Mucosa of descending colon (tissue), 3 donors: ENCODE data around the gene RPL27A. TPM values are rescaled to one million over a fixed set of nuclear protein-coding genes. Genes with fewer than 3 reads are reported as not detected.
A peak's percentile ranks its signal among the peaks of the same experiment; 100 is the strongest.

Experiments used
- ATAC-seq: fragments of 200-7000 bp; cut with Tn5 transposase; one replicate; pipeline ENCODE4 v1.9.1; 2020; ENCODE audit warnings: mild to moderate bottlenecking, moderate library complexity
- DNase-seq, 3 donors: peaks; one replicate each; pipeline ENCODE4 v3.0.0-alpha.2; 2020
- H3K36me3 ChIP-seq: fragments of 200-600 bp; one replicate; pipeline ENCODE4 v1.8.0; 2021; ENCODE audit warnings: low read depth, mild to moderate bottlenecking
- H3K4me1 ChIP-seq: fragments of 200-600 bp; one replicate; pipeline ENCODE4 v1.8.0; 2021; ENCODE audit warnings: low read depth, mild to moderate bottlenecking
- H3K4me3 ChIP-seq: fragments of 200-600 bp; one replicate; pipeline ENCODE4 v1.8.0; 2021; ENCODE audit warnings: mild to moderate bottlenecking
- H3K9me3 ChIP-seq: fragments of 200-600 bp; one replicate; pipeline ENCODE4 v1.8.0; 2021; ENCODE audit warnings: mild to moderate bottlenecking
- intact Hi-C, 2 donors: fragments of 100-400 bp; cut with DNase I in 1 of 2; cut with micrococcal nuclease in 1 of 2; formaldehyde crosslinking; loops; one replicate each; pipeline versions ENCODE4 v1.11.0 to v1.11.1; 2022; cut with DNase I, micrococcal nuclease
- total RNA-seq, 3 donors: library from RNA; stranded (reverse); fragmentation: NEBNext Ultra II Directional in 2 of 3; extraction: Animal tissue kit (Norgen Biotek cat#: 25700) in 2 of 3; gene quantifications; one replicate each; pipeline versions ENCODE4 v1.2.1 to v1.2.4, GENCODE V29; 2021 to 2023
- TF ChIP-seq, protein P1 (sequence below): fragments of 200-600 bp; IDR thresholded peaks from one replicate; pipeline ENCODE4 v1.8.0; 2022; ENCODE audit warnings: antibody characterized with exemption, mild to moderate bottlenecking
- donor health status: DM: no; HTN: no; CAD: no; lungs with moderate emphysema.
- donor health status: DM: no; HTN: no; CAD: no.
- donor health status: DM: no; HTN: yes; CAD: no.

RPL27A gene
- total RNA-seq, 3 donors from 2014 or later, result 634 to 807 (median 704) TPM

DNA sequence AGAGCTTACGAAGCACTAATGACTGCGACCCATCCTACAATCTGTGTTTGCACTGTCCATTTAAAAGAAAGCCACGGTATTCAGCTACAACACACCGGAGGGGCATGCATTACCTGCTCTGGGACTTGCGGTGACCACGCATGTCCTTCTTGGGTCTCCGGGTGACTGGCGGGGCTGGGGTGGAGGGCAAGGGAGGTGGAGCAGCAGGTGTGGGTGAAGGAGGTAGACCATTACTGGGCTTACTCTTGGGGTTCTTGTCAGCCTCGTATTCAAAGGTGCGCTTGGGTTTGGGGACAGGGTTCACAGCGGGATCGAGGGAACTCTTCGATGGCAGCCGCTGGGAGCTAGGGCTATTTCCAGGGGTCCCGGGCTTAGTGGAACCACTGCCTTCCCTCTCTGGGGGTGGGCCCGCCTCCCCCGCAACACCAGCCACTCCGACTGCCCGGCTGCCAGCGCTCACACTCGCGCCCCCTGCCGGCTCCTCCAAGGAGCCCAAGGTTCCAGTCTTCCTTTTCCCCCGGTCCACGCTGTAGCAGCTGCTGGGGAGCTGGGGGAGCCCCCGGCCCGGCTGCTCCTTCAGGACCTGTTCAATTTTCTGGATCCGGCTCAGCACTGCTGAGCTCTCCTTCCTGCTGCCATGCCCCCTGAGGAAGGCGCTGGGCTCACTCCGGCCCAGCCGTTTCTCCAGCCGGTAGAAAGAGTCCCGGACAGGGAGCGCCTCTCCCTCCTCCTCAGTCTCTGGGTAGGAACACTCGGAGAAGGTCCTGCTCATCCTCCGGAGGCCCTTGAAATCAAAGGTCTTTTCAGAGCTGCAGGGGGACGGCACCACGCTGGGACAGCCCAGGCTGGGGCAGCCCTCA, 47.5 kb downstream of the RPL27A start:
- H3K36me3 ChIP-seq, result no peaks in the 10 kb centered on the region
- DNase-seq (no peak), ATAC-seq (no peak)
- TF ChIP-seq, protein P1, sequence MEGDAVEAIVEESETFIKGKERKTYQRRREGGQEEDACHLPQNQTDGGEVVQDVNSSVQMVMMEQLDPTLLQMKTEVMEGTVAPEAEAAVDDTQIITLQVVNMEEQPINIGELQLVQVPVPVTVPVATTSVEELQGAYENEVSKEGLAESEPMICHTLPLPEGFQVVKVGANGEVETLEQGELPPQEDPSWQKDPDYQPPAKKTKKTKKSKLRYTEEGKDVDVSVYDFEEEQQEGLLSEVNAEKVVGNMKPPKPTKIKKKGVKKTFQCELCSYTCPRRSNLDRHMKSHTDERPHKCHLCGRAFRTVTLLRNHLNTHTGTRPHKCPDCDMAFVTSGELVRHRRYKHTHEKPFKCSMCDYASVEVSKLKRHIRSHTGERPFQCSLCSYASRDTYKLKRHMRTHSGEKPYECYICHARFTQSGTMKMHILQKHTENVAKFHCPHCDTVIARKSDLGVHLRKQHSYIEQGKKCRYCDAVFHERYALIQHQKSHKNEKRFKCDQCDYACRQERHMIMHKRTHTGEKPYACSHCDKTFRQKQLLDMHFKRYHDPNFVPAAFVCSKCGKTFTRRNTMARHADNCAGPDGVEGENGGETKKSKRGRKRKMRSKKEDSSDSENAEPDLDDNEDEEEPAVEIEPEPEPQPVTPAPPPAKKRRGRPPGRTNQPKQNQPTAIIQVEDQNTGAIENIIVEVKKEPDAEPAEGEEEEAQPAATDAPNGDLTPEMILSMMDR, result no peak
- intact Hi-C loops, result no loop called here
- no peak overlapping the region for H3K4me3 ChIP-seq
- no peaks in the 10 kb centered on the region for H3K4me1 ChIP-seq
- no peaks in the 10 kb centered on the region for H3K9me3 ChIP-seq

DNA sequence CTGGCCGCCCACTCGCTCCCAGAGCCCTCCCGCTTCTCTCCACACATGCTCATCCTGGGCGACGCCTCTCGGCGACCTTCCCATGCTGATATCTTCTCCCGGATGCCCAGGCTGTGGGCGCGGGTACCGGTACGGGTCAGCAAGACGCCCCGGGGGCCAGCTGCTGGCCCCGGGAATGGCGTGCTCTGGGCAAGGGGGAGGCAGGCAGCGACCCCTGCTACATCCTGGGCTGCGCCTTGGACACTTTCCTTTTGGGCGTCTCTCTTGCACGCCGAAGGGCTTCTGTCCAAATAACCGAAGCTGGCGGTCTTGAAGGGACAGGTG, 48.1 kb downstream of the RPL27A start:
- H3K4me1 ChIP-seq, result no peaks in the 10 kb centered on the region
- ATAC-seq (no peak), DNase-seq (no peak)
- no peak overlapping the region for H3K4me3 ChIP-seq
- intact Hi-C loops, result no loop called here
- H3K9me3 ChIP-seq, result no peaks in the 10 kb centered on the region
- no peaks in the 10 kb centered on the region for H3K36me3 ChIP-seq
- TF ChIP-seq, protein P1, result no peak

DNA sequence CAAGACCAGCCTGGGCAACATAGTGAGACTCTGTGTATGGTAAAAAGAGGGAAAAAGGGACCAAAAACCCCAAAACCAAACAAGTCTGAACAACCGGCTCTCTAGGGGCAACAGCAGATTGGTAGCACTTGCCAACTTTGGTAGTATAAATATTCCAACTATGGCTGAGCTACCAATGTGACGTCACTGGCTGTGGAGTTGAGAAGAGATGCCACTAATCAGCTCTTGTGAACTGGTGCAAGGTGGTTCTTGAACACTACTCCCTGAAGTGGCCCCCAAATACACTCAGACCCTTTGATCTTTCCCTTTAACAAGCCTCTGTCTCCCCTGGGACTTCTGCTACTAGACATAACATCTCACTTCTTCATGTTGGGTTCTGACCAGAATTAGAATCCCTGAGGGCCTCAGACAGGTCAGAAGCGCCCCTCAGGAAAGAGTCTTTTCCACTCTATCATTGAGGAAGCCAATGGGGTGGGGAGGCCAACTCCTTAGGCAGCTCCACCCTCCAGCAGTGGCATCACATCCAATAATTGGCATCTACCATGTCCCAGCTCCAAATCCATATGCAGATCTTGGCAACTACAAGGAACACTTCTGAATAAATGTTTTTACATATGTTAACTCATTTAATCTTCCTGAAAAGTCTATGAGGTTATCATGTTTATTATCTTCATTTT, 49.2 kb downstream of the RPL27A start:
- Histone ChIP-seq H3K36me3 (no peaks in the 10 kb centered on the region), H3K4me1 (no peaks in the 10 kb centered on the region), H3K9me3 (no peaks in the 10 kb centered on the region), H3K4me3 (no peak overlapping the region)
- TF ChIP-seq, protein P1, result no peak
- no peak for ATAC-seq
- intact Hi-C loops, result no loop called here
- no peak for DNase-seq

DNA sequence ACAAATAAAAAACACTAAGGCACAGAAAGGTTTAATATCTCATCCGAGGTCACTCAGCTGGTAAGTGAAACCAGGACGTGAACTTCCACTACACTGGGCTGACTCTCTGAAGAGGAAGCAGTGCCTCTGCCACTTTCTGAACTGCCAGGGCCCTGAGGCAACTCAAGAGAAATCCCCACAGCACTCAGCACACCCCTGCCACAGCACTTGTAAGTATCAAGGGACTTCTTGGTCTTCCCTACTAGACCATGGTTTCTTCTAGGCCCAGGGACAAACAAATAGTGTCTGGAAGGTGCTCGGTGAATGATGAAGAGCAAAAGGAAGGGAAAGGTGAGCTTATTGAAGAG, 49.7 kb downstream of the RPL27A start:
- DNase-seq (no peak), ATAC-seq (peak; percentile 52)
- intact Hi-C loops, result no loop called here
- TF ChIP-seq, protein P1, result no peak
- no peaks in the 10 kb centered on the region for H3K9me3 ChIP-seq
- no peak overlapping the region for H3K4me3 ChIP-seq
- no peaks in the 10 kb centered on the region for H3K36me3 ChIP-seq
- H3K4me1 ChIP-seq, result no peaks in the 10 kb centered on the region

DNA sequence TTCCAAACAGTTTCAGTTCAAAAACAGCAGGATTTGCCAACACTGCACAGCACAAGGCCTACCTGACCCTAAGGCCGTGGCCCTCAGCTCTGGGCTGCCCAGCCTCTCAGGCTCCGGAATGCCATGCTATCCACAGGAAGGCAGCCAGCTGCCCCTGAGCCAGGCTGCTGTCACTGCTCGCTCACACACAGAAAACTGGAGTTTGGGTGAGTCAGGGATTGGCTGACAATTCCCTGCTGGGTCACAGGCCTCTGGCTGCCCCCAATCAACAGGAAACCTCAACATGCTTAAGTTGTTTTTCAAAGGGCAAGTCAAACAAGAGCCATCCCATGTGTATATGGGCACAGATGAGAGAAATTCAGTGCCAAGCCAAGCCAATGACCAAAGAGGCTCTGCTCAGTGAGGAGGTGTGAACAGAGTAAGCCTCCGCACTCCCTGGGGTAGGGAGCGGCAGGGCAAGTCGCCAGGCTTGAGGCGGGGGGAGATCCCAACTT, 50.2 kb downstream of the RPL27A start:
- TF ChIP-seq, protein P1, result no peak
- no peaks in the 10 kb centered on the region for H3K4me1 ChIP-seq
- H3K4me3 ChIP-seq, result no peak overlapping the region
- H3K36me3 ChIP-seq, result no peaks in the 10 kb centered on the region
- ATAC-seq, result peak; percentile 34
- intact Hi-C loops, result no loop called here
- peak in 1 of 3 donors; percentile 23 for DNase-seq
- H3K9me3 ChIP-seq, result no peaks in the 10 kb centered on the region
